OCI-LY3 (cell line): ENCODE data around the gene IGSF3.

Experiments
- H2AFZ ChIP-seq: fragments of 200-600, 300-600 bp; shearing (Covaris generic); 2 replicates; pipeline ENCODE4 v1.6.0; 2014; ENCODE audit warnings: antibody characterized with exemption, low read depth, low read length
- H3K27ac ChIP-seq: fragments of 200-600, 300-600 bp; sonication (generic); 2 replicates; pipeline ENCODE4 v1.5.1; 2014; ENCODE audit warnings: mild to moderate bottlenecking, low read length, moderate library complexity, mixed read lengths
- H3K27me3 ChIP-seq: fragments of 200-600, 300-600 bp; sonication (generic); 2 replicates; pipeline ENCODE4 v1.6.1; 2014; ENCODE audit warnings: low read depth, low read length, mixed read lengths
- H3K36me3 ChIP-seq: fragments of 200-600, 300-600 bp; sonication (generic); replicated peaks from 2 replicates; pipeline ENCODE3; 2014; ENCODE audit warnings: low read depth, low read length, mixed read lengths
- H3K4me1 ChIP-seq: fragments of 300-600, 200-600 bp; sonication (generic); 2 replicates; pipeline ENCODE4 v1.6.1; 2014; ENCODE audit warnings: low read length, mixed read lengths
- H3K4me2 ChIP-seq: fragments of 200-600, 300-600 bp; sonication (generic); 2 replicates; pipeline ENCODE4 v1.6.1; 2014; ENCODE audit warnings: low read length, mixed read lengths
- H3K4me3 ChIP-seq: fragments of 300-600, 200-600 bp; sonication (generic); 2 replicates; pipeline ENCODE4 v1.5.1; 2014; ENCODE audit warnings: antibody characterized with exemption, mild to moderate bottlenecking, low read length, moderate library complexity
- H3K79me2 ChIP-seq: fragments of 300-600, 200-600 bp; shearing (Covaris generic); 2 replicates; pipeline ENCODE4 v1.6.1; 2014; ENCODE audit warnings: mild to moderate bottlenecking, low read length, mixed read lengths
- H3K9ac ChIP-seq: fragments of 300-600, 200-600 bp; shearing (Covaris generic); 2 replicates; pipeline ENCODE4 v1.6.0; 2014; ENCODE audit warnings: mild to moderate bottlenecking, low read length, moderate library complexity
- H3K9me3 ChIP-seq: fragments of 200-600, 300-600 bp; shearing (Covaris generic); 2 replicates; pipeline ENCODE4 v1.6.1; 2014; ENCODE audit warnings: low read length, mixed read lengths; ENCODE audit not compliant: insufficient read depth
- H4K20me1 ChIP-seq: fragments of 200-600, 300-600 bp; sonication (generic); 2 replicates; pipeline ENCODE4 v1.6.1; 2016; ENCODE audit warnings: low read length, mixed read lengths; ENCODE audit not compliant: insufficient read depth
- CTCF ChIP-seq: fragments of 200-600, 300-600 bp; sonication (generic); IDR thresholded peaks from 2 replicates; pipeline ENCODE4 v1.5.1; 2014; ENCODE audit warnings: antibody characterized with exemption, low read length, low read depth
- EZH2phosphoT487 ChIP-seq: fragments of 200-600 bp; shearing (Covaris generic); IDR thresholded peaks from 2 replicates; pipeline ENCODE4 v1.6.1; 2018; ENCODE audit warnings: antibody characterized with exemption, mixed run types, low read depth

IGSF3 gene

GRCh38 chr1:116693759-116694480, 26.4 kb upstream of the IGSF3 start:
- Histone ChIP-seq H3K4me1 (no peaks in the 10 kb centered on the region), H3K9ac (no peak overlapping the region), H3K27me3 (no peaks in the 10 kb centered on the region), H4K20me1 (no peaks in the 10 kb centered on the region), H3K4me2 (no peak overlapping the region), H3K9me3 (no peaks in the 10 kb centered on the region), H3K27ac (no peak overlapping the region), H3K36me3 (no peaks in the 10 kb centered on the region), H2AFZ (no peak overlapping the region), H3K4me3 (no peak overlapping the region), H3K79me2 (no peaks in the 10 kb centered on the region)
- no peak for TF ChIP-seq CTCF
- no peak for TF ChIP-seq EZH2phosphoT487

GRCh38 chr1:116692879-116693278, 25.3 kb upstream of the IGSF3 start:
- no peak overlapping the region for H2AFZ ChIP-seq
- no peaks in the 10 kb centered on the region for H3K79me2 ChIP-seq
- no peak overlapping the region for H3K9ac ChIP-seq
- TF ChIP-seq CTCF, result no peak
- TF ChIP-seq EZH2phosphoT487, result no peak
- H3K27ac ChIP-seq, result no peak overlapping the region
- H3K4me2 ChIP-seq, result no peak overlapping the region
- H3K27me3 ChIP-seq, result no peaks in the 10 kb centered on the region
- no peaks in the 10 kb centered on the region for H3K36me3 ChIP-seq
- H4K20me1 ChIP-seq, result no peaks in the 10 kb centered on the region
- H3K4me1 ChIP-seq, result no peaks in the 10 kb centered on the region
- H3K4me3 ChIP-seq, result no peak overlapping the region
- H3K9me3 ChIP-seq, result no peaks in the 10 kb centered on the region

GRCh38 chr1:116690849-116691406, 23.4 kb upstream of the IGSF3 start:
- Histone ChIP-seq H3K4me2 (no peak overlapping the region), H3K27ac (no peak overlapping the region), H3K9me3 (no peaks in the 10 kb centered on the region), H3K79me2 (no peaks in the 10 kb centered on the region), H3K4me3 (no peak overlapping the region), H3K9ac (no peak overlapping the region), H3K4me1 (no peaks in the 10 kb centered on the region), H2AFZ (no peak overlapping the region), H3K36me3 (no peaks in the 10 kb centered on the region), H4K20me1 (no peaks in the 10 kb centered on the region), H3K27me3 (no peaks in the 10 kb centered on the region)
- TF ChIP-seq EZH2phosphoT487 (no peak), CTCF (no peak)

- Histone ChIP-seq H3K4me1 (no peaks in the 10 kb centered on the region), H3K9me3 (no peaks in the 10 kb centered on the region), H3K79me2 (no peaks in the 10 kb centered on the region), H3K9ac (no peak overlapping the region), H3K27ac (no peak overlapping the region), H4K20me1 (no peaks in the 10 kb centered on the region), H3K27me3 (no peaks in the 10 kb centered on the region), H3K4me2 (no peak overlapping the region), H3K4me3 (no peak overlapping the region), H2AFZ (no peak overlapping the region), H3K36me3 (no peaks in the 10 kb centered on the region)
- TF ChIP-seq CTCF (no peak), EZH2phosphoT487 (no peak)
These were observed 22.9 kb upstream of the IGSF3 start for GRCh38 chr1:116690396-116690848.
